Lower lobe of right lung (tissue), 2 donors: ENCODE results near the gene SLC3A2. TPM values are rescaled to one million over a fixed set of nuclear protein-coding genes. Genes with fewer than 3 reads are reported as not detected.

Source experiments
- ATAC-seq, 2 donors: fragments of 200-7000 bp; cut with Tn5 transposase; one replicate each; pipeline ENCODE4 v1.9.1; 2020 to 2022; ENCODE audit warnings: mild to moderate bottlenecking in 2 of 2, moderate library complexity in 2 of 2
- DNase-seq: peaks from one replicate; pipeline ENCODE4 v3.0.0-alpha.2; 2020
- H3K27ac ChIP-seq: fragments of 200-600 bp; one replicate; pipeline ENCODE4 v1.8.0; 2022
- H3K27me3 ChIP-seq: fragments of 200-600 bp; one replicate; pipeline ENCODE4 v1.8.0; 2022; ENCODE audit warnings: low read depth
- H3K36me3 ChIP-seq: fragments of 200-600 bp; one replicate; pipeline ENCODE4 v1.8.0; 2022; ENCODE audit warnings: mild to moderate bottlenecking
- H3K4me1 ChIP-seq: fragments of 200-600 bp; one replicate; pipeline ENCODE4 v1.8.0; 2022
- H3K4me3 ChIP-seq: fragments of 200-600 bp; one replicate; pipeline ENCODE4 v1.8.0; 2022; ENCODE audit warnings: mild to moderate bottlenecking
- H3K9me3 ChIP-seq: fragments of 200-600 bp; one replicate; pipeline ENCODE4 v1.8.0; 2022
- intact Hi-C: fragments of 100-400 bp; cut with DNase I; formaldehyde crosslinking; loops from one replicate; pipeline ENCODE4 v1.11.0; 2022
- total RNA-seq: library from RNA; stranded (reverse); fragmentation: NEBNext Ultra II Directional; extraction: Animal tissue kit (Norgen Biotek cat#: 25700); gene quantifications from one replicate; pipeline ENCODE4 v1.2.1, GENCODE V29; 2021
- TF ChIP-seq, protein P1 (sequence below): fragments of 200-600 bp; IDR thresholded peaks from one replicate; pipeline ENCODE4 v1.8.0; 2022; ENCODE audit warnings: antibody characterized with exemption, mild to moderate bottlenecking
- donor health status: DM: no; HTN: yes; CAD: no; lungs with severe emphysema.

SLC3A2 gene
- total RNA-seq, 1 donor from 2014 or later = 214 TPM

GRCh38 chr11:62843466-62843865 is 37.2 kb upstream of the SLC3A2 start:
- ATAC-seq = no peak
- peaks cover 14% of the 10 kb centered on the region for H3K4me1 ChIP-seq
- intact Hi-C loops = no loop called here
- H3K27ac ChIP-seq = no peak overlapping the region
- no peaks in the 10 kb centered on the region for H3K36me3 ChIP-seq
- no peak overlapping the region for H3K4me3 ChIP-seq
- H3K27me3 ChIP-seq = no peaks in the 10 kb centered on the region
- H3K9me3 ChIP-seq = no peaks in the 10 kb centered on the region
- DNase-seq = no peak
- TF ChIP-seq, protein P1, sequence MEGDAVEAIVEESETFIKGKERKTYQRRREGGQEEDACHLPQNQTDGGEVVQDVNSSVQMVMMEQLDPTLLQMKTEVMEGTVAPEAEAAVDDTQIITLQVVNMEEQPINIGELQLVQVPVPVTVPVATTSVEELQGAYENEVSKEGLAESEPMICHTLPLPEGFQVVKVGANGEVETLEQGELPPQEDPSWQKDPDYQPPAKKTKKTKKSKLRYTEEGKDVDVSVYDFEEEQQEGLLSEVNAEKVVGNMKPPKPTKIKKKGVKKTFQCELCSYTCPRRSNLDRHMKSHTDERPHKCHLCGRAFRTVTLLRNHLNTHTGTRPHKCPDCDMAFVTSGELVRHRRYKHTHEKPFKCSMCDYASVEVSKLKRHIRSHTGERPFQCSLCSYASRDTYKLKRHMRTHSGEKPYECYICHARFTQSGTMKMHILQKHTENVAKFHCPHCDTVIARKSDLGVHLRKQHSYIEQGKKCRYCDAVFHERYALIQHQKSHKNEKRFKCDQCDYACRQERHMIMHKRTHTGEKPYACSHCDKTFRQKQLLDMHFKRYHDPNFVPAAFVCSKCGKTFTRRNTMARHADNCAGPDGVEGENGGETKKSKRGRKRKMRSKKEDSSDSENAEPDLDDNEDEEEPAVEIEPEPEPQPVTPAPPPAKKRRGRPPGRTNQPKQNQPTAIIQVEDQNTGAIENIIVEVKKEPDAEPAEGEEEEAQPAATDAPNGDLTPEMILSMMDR = no peak

DNA sequence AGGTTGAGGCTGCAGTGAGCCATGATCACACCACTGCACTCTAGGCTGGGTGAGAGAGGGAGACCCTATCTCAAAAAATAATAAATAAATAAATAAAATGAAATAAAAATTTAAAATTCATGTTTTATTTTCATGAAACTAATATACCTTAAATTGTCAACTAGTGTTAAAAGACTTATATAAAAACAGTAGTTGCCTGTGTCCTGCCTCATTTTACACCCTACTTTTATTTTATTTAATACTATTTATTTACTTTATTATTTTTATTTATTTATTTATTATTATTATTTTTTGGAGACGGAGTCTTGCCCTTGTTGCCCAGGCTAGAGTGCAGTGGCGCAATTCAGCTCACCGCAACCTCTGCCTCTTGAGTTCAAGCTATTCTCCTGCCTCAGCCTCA is 36.5 kb upstream of the SLC3A2 start:
- Histone ChIP-seq H3K9me3 (no peaks in the 10 kb centered on the region), H3K4me3 (no peak overlapping the region), H3K36me3 (no peaks in the 10 kb centered on the region), H3K4me1 (peaks cover 10% of the 10 kb centered on the region), H3K27ac (no peak overlapping the region), H3K27me3 (no peaks in the 10 kb centered on the region)
- TF ChIP-seq, protein P1 = no peak
- intact Hi-C loops = no loop called here
- DNase-seq = no peak
- ATAC-seq = no peak

GRCh38 chr11:62846177-62846576 is 34.5 kb upstream of the SLC3A2 start:
- H3K36me3 ChIP-seq = no peaks in the 10 kb centered on the region
- no peak overlapping the region for H3K27ac ChIP-seq
- ATAC-seq (no peak), DNase-seq (no peak)
- TF ChIP-seq, protein P1 = no peak
- H3K9me3 ChIP-seq = no peaks in the 10 kb centered on the region
- H3K4me3 ChIP-seq = no peak overlapping the region
- intact Hi-C loops = no loop called here
- H3K4me1 ChIP-seq = peaks cover 10% of the 10 kb centered on the region
- no peaks in the 10 kb centered on the region for H3K27me3 ChIP-seq

GRCh38 chr11:62847767-62848314 is 32.9 kb upstream of the SLC3A2 start:
- no peak for DNase-seq
- ATAC-seq = no peak
- Histone ChIP-seq H3K27me3 (no peaks in the 10 kb centered on the region), H3K4me3 (no peak overlapping the region), H3K36me3 (peaks cover 13% of the 10 kb centered on the region), H3K4me1 (peaks cover 5% of the 10 kb centered on the region), H3K27ac (no peak overlapping the region), H3K9me3 (no peaks in the 10 kb centered on the region)
- TF ChIP-seq, protein P1 = no peak
- intact Hi-C loops = no loop called here

- no peaks in the 10 kb centered on the region for H3K9me3 ChIP-seq
- no peak overlapping the region for H3K27ac ChIP-seq
- no peak overlapping the region for H3K4me3 ChIP-seq
- no peaks in the 10 kb centered on the region for H3K27me3 ChIP-seq
- DNase-seq (no peak), ATAC-seq (no peak)
- TF ChIP-seq, protein P1 = no peak
- peaks cover 28% of the 10 kb centered on the region for H3K36me3 ChIP-seq
- intact Hi-C loops = no loop called here
- H3K4me1 ChIP-seq = peaks cover 27% of the 10 kb centered on the region
Observed at GRCh38 chr11:62850911-62851806, 29.5 kb upstream of the SLC3A2 start.
